GM19395 (cell line): Measurements from ENCODE around the gene AIMP1.

Experiments used
- ATAC-seq: cut with Tn5 transposase; IDR thresholded peaks from one replicate; pipeline ENCODE4 v1.9.1; 2021; ENCODE audit warnings: mild to moderate bottlenecking, moderate library complexity; ENCODE audit not compliant: unreplicated experiment

Gene AIMP1

DNA sequence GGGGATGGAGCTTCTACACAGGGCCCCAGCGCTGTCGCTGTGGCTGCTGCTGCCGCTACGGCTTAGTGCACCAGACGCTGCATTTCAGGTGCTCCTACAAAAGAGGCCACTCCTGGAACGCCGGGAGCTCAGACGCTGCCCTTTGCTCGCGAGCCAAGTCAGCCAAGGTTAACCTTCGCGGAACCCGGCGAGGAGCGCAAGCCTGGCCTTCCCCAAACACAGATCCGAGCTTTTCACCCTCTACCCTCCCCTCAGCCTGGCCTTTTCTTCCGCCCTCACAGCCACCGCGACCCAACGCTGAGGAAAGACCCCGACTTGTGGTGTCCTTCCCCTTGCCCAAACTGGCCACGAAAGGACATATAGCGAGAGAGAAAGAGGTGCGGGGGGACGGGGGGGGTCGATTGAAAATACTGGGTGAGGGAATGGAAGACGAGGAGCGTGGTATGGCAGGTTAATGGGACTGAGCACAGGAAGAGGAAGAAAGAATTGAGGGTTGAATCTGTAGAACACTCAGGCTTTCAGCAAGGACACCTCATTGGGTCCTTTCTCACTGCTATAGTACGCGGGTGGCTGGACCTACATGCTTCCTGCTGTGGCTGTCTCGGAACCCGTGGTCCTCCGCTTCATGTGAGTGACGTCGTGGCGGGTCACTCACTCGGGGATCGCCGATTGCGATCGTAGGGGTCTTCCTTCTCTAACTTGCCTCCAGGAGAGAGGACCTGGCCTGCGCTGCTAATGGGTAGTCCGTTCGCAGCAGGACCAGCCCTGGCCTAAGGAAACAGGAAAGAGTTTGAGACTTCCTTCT lies at the start of gene AIMP1, which contains the start of gene TBCK:
AIMP1 (plus strand) TSS at position 583 of the 805 bp plus-strand sequence. CDS start 8,460 bp downstream, outside the sequence.
TBCK (minus strand) TSS at position 242 of the 805 bp plus-strand sequence. CDS start 7,249 bp downstream, outside the sequence.
- ATAC-seq: peak; percentile 89

DNA sequence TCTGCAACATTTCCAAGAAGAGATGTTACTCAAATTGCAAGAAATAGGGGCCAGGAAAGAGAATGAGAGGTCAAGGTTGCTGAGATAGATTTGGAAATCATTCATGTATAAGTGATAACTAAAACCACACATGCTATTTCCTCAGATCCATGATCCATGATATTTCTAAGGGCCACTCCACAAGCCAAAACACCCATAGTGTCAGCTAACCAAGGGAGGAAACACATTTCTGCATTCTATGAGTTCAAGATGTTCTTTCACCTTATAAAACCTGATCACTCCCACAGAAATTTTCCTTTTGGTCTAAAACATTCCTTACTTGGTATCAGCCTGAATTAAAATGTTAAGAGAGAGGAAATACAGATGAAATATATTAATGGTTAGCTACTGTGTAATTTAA lies 47.6 kb upstream of the AIMP1 start:
- ATAC-seq: no peak

DNA sequence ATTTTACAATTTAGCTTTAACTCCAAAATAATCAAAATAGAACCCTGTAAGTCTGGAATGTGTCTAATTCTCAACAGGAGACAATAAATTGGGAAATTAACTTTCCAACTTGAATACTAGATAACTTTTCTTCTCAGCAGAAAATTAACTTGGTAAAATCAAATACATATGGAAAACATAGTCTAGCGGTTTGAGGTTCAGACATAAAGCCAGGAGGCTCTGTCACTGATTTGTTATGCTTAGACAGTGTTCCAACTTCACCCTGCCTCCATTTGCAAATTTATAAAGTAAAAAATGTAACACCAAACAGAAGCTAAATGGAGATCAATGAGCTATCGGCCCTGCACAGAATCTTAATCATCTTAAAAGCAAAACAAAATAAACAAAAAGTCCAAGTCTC lies 46.6 kb upstream of the AIMP1 start:
- no peak for ATAC-seq

DNA sequence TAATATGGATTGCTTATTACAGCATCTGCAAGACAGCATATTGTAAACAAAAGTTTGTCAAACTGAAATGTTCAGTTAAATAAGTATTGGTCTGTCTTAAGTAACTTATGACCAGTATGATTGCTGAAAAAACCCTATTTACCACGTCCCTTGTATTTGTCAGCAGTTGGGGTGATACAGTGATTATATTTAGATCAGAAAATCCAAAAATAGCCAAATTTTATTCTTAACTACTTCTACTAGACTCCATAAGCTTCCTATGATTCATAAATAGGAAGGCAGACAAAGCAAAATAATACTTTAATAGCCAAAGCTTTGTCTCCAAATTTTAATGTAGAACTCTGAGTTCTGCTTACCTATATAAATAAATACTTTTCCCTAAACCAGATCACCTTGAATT lies 45.6 kb upstream of the AIMP1 start:
- ATAC-seq: no peak

DNA sequence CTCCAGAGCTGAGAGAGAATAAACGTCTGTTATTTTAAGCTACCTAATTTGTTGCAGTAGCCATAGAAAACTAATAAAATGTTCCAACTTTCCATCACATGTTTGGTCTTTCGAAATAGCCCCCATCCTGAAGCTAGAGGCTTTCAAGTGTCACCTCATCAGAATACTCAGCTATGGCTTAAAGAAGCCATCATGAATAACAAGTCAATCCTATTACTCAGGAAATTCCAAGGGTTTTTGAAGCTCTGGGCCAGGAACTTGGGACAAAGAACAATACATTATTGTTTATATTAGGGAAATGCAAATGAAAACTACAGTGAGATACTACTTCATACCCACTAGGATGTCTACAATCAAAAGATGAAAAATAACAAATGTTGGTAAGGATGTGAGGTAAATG lies 42.5 kb upstream of the AIMP1 start:
- no peak for ATAC-seq

DNA sequence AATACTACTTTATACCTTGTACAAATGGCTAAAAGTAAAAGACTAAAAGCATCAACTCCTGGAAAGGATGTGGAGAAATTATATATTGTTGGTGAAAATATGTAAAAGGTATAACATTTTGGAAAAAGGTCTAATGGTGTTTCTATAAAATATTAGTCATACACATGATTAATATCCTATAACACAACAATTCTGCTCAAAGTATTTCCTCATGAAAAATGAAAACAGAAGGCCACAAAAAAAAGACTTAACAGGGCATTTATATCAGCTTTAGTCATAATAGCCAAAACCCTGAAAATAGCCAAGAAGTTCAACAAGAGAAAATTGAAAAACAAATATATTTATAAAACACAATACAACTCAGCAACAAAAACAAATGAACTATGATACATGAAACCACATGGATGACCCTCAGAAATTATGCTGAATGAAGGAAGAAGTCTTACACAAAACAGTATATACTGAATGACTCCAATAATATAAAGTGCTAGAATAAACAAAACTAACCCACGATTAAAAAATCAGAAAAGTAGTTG lies 39.1 kb upstream of the AIMP1 start:
- ATAC-seq: no peak

DNA sequence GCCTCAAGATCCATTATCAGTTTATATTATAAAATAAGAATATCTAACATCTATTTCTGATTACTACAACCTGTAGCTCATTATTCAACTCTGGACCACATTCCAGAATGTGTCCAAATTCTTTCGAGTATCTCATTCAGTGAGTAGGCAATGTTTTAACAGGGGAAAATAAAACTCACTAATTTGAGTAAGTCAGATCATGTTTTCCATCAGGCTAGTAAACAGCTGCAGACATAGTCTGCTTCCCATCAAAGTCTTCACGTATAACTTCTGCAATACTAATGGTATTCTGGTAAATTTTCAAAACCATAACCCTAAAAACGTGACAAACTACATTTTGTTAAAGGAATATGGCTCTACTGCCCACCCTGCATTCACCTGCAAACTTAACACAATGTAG lies 32.1 kb upstream of the AIMP1 start:
- no peak for ATAC-seq

DNA sequence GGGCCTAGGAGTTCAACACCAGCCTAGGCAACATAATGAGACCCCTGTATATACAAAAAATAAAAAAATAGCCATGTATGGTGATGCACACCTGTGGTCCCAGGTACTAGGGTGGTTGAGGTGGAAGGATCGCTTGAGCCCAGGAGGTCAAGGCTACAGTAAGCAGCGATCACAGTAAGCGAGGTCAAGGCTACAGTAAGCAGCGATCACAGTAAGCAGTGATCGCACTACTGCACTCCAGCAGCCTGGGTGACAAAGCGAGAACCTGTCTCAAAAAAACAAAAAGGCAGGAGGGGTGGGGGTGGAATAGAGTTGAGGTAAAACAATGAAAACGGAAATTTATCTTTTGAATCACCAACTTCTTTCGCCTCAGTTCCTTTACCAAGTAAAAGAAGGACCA lies 29.7 kb upstream of the AIMP1 start:
- no peak for ATAC-seq

DNA sequence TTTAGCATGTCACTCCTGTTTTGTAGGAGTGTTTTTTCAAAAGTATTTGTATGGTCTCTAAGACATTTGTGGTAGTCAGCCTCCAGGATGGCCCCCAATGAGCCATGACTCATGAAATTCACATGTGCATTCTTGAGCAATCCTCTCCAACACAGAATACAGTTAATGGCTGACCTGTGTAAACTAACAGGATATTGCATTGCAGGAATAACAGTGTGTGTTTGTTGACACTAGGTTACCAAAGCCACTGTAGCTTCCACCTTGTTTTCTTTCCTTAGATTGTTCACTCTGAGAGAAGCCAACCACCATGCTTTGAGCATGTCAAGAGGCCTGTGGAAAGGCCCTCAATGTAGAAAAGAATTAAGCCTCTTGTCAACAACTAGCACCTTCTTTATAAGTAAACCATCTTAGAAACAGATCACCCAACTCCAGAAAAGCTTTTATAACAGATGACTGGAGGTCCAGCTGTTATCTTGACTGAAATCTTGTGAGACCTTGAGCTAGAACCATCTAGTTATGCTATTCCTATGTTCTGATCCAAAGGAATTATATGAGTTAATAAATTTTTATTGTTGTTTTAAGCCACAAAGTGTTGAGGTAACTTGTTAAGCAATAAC lies 28.9 kb upstream of the AIMP1 start:
- no peak for ATAC-seq

DNA sequence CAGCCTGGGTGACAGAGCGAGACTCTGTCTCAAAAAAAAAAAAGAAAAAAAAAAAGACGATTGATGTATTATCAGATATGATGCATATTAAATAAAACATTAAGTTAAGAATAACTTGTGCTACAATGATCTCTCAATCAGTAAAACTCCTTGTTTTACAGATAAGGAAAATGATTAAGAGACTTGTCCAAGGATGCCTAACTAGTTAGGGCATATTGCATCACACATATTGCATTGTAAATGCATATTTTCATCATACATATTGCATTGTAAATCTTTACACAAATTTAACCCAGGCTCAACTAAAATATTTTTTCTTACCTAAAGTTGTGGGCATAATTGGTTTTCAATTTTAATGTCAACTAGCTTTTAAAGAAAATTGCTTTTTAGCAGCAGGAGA lies 26.6 kb upstream of the AIMP1 start:
- no peak for ATAC-seq

DNA sequence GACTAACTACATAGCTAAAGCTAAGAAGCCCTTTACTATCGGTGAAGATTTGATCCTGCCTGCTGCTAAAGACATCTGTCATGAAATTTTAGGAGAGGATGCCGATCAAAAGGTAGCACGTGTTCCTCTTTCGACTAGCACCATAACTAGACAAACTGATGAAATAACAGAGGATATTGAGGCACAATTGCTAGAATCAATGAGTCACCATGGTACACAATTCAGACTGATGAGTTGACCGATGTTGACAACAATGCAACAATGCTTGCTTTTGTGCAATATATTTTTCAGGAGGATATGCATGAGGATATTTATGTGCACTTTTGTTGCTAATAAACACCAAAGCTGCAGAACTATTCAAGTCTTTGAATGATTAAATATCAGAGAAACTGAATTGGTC lies 24.7 kb upstream of the AIMP1 start:
- no peak for ATAC-seq

DNA sequence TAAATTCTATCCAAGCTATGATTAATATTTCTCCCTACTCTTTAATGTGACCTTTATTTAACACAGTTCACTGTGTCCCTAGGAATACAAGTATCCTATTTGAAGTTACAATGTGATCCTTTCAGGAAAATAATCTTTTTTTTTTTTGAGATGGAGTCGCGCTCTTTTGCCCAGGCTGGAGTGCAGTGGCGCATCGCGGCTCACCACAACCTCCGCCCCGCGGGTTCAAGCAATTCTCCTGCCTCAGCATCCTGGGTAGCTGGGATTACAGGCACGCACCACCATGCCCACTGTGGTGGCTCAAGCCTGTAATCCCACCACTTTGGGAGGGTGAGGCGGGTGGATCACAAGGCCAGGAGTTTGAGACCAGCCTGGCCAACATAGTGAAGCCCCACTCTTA lies 22.3 kb upstream of the AIMP1 start:
- ATAC-seq: no peak

DNA sequence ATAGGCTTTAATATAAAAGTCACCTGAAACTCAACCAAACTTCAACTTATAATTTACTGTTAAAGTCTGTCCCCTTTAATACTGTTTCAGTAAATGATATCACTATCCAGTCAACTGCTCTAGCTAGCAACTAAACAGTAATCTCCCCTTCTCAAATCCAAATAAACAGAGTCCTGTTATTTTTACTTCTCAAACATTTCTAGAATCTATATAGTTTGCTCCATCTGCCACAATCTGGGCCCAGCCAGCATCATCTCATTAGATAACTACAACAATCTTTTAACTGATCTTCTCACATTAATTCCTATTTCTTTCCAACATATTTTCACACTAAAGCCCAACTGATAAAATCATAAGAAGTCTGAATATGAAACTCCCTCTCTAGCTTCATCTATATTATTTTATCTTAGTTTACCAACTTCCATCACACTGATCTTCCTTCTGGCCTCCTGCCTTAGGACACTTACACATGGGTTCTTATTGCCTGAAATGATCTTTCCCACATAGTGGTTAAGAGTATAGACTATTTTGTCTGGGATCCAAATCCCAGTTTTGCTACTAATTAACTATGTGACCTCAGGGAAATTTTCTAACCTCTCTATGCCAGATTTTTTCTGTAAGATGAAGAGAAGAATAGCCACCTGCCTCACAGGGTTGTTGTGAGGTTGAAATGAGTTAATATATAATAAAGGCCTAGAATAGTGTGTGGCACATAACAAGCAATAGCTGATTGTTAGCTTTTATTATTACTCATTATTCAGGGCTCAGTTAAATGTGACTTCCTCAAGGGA lies 18.9 kb upstream of the AIMP1 start:
- no peak for ATAC-seq

DNA sequence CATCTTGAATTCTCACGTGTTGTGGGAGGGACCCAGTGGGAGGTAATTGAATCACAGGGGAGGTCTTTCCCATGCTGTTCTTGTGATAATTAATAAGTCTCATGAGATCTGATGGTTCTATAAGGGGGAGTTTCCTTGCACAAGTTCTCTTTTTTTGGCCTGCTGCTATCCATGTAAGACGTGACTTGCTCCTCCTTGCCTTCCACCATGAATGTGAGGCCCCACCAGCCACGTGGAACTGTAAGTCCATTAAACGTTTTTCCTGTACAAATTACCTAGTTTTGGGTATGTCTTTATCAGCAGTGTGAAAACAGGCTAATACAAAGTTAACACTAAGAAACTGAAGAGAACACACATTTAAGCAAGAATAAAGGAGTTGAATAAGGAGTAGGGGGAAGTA lies 16.4 kb upstream of the AIMP1 start:
- ATAC-seq: no peak

DNA sequence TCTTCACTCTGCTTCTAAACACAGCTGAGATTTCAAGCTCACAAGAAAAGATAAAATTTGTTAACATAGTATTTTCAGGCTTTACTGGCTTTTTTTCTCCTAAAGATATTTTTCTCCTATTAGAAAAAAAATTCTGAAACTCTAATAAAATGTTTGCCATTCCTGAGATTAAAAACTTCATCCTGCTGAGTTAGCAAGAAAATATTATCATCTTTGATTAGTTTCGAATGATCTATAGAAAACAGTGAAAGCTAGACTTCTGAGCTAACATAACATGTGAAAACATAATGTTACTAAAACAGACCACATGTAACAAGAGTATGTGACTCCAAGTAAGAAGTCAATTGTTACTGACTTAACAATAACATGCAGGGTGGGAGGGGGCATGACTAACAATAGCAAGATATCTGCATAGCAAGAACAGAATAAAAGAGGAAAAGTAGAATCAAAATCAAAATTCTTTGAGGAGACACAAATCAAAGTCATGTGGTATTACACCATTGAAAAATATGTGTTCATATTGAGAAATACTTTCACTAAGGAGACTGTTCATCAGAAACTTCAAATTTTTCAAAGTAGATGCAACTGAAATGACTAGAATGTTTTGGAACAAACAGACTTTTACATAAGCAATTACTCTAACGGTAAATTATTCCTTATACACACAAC lies 14.8 kb upstream of the AIMP1 start:
- ATAC-seq: no peak

DNA sequence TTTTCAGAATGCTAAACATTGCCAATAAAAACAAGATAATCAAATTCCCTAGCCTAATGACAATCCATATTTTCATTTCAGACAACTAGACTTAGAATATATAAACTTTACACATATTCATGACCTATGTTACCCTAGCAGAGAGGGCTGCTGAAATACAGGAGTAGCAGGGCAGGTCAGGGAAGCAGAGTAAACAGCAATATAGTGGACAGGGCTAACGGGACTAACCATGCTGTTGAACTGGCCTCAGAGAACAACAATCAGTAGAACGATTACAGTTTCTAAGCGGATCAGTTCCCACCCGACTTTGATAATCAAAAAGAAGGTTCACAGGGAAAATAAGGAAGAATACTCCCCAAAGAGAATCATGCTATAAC lies 14.3 kb upstream of the AIMP1 start:
- no peak for ATAC-seq

DNA sequence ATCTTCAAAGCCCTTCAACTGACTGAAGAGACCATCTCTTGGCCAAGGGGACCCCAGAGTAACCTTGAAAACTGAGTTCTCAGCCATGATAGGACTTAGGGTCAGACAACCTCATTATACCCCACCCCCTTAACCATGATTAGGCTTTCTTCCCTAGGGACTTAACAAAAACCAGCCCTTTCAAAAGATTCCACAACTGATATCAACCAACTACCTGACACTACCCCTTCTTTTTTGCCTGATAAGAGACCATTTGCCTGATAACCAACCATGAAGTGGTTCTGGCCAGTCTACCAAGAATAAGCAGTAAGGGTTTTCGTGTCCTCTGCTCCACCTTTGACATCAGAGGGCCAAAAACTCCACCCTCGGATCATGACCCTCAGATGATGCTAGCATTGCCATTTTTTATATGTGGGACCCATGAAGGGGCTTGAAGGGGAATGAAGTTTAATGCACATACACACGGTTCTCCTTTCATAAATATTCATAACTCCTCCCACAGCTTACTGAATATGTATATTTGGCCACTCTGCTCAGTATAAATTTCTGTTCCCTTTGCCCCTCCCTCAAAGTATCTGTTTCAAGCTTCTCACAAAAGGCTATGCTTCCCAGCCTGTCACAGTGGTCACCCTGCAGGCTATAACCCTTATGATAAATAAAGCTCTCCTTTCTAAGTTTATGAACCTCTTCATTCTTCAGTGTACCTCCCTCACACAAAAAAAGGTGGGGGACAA lies 12.6 kb upstream of the AIMP1 start:
- no peak for ATAC-seq

DNA sequence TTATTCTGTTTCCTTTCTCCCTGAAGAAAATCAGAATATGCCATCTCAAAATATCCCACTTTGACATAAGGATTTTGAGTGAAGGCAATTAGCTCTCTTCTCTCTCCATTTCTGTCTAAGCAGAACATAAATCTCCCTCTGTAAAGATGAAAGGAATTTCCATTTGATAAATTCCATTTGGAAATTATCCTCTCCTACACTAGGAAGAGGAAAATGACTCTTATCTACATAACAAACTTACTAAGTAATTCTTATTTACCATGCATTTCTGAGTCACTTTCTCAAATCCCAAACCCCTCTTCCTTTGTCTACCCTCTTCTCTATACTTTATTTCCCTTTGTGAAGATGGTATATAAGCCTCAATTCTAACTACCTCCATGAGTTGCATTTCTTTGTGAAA lies 11.7 kb upstream of the AIMP1 start:
- ATAC-seq: no peak

DNA sequence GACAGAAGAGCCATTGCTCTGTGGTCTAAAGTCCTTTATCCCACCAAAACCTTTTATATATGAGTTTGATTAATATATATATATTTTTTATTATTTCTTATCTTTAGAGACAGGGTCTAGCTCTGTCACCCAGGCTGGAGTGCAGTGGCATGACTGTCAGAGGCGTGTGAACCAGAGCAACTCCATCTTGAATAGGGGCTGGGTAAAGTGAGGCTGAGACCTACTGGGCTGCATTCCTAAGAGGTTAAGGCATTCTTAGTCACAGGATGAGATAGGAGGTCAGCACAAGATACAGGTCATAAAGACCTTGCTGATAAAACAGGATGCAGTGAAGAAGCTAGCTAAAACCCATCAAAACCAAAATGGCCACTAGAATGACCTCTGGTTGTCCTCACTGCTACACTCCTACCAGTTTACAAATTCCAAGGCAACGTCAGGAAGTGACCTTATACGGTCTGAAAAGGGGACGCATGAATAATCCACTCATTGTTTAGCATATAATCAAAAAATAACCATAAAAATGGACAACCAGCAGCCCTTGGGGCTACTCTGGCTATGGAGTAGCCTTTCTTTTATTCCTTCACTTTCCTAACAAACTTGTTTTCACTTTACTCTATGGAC lies 10.8 kb upstream of the AIMP1 start:
- no peak for ATAC-seq

DNA sequence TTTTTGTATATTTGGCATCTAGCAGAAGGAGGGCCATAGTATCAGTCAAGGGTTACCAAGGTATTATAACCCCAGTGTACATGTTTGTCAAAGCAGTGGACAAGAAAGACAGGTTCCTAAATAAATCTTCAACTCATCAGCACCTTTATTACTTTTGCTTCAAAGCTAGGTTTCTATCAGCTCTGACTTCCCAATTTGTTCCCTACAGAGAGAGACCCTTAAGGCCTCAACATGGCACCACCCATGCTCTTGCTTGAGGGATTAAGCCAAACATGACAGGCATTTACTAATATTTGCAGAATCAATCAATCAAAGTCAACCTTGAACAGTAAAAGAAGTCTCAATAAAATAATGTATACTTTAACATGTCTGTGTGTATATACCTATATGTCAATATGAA lies 9.8 kb upstream of the AIMP1 start:
- ATAC-seq: no peak
